ENCODE measurements around the gene BRD9.

DNA sequence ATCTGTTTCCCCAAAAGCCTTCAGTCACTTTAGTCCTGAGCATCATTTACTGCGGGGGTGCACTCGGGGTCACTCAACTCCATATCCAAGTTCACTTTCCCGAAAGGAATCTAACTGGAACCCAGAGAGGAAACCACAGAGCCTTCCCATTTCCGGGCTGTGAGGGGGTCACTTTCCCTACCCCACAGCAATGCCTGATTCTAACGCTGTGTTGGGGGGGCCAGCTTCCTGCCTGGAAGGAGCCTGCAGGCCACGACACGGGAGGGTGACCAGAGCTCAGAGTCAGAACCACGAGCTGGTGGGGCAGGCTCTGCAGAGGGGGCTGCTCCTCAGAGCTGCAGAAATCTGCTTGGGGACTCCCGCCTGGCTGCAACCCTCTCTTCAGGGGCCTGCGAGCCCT is 20.3 kb downstream of the BRD9 start:
- TF ChIP-seq POLR2A (IDR thresholded peaks at IDR 0.05) (no peak), CTCF (IDR thresholded peaks at IDR 0.05) (no peak), POLR2AphosphoS5 (IDR thresholded peaks at IDR 0.05) (no peak), EP300 (IDR thresholded peaks at IDR 0.05; ENCODE audit: low read depth) (no peak)

Measured in transverse colon (tissue), 4 donors.